ENCODE data around the gene HIPK4. TPM values are rescaled to one million over a fixed set of nuclear protein-coding genes. Genes with fewer than 3 reads are reported as not detected.
"Not testable (repeated sequence)": the region's sequence is repeated elsewhere in the genome, so short reads cannot be mapped to it uniquely, and the experiment has no call there.

Gene HIPK4
- total RNA-seq, 1 donor from 2014 or later = not detected

- intact Hi-C loops (cut with micrococcal nuclease) = loop anchor here (10.0 kb wide), 1 partner anchor 1983 kb away; the partner anchor contains the start of gene MEGF8
Observed at GRCh38 chr19:40341601-40342482, 48.1 kb downstream of the HIPK4 start.

- intact Hi-C loops (cut with micrococcal nuclease) = no loop called here
Observed at GRCh38 chr19:40339018-40339728, 50.8 kb downstream of the HIPK4 start.

GRCh38 chr19:40337594-40337993 lies 52.4 kb downstream of the HIPK4 start:
- intact Hi-C loops (cut with micrococcal nuclease) = no loop called here

- intact Hi-C loops (cut with micrococcal nuclease) = no loop called here
Observed at GRCh38 chr19:40337107-40337506, 52.9 kb downstream of the HIPK4 start.

GRCh38 chr19:40336601-40336900 lies 53.4 kb downstream of the HIPK4 start:
- intact Hi-C loops (cut with micrococcal nuclease) = no loop called here

GRCh38 chr19:40335855-40336600 lies 54.0 kb downstream of the HIPK4 start:
- intact Hi-C loops (cut with micrococcal nuclease) = no loop called here

GRCh38 chr19:40335101-40335500 lies 54.9 kb downstream of the HIPK4 start:
- intact Hi-C loops (cut with micrococcal nuclease) = no loop called here

GRCh38 chr19:40333083-40333482 lies 56.9 kb downstream of the HIPK4 start:
- intact Hi-C loops (cut with micrococcal nuclease) = not testable (repeated sequence)

GRCh38 chr19:40332669-40333068 lies 57.3 kb downstream of the HIPK4 start:
- intact Hi-C loops (cut with micrococcal nuclease) = no loop called here

GRCh38 chr19:40331052-40331451 lies 58.9 kb downstream of the HIPK4 start:
- intact Hi-C loops (cut with micrococcal nuclease) = no loop called here

Other genes with a start within 250 kb of the HIPK4 start
- 16.8 and 21.9 TPM in 2 replicates for gene MAP3K10, start 198.8 kb downstream of the HIPK4 start, total RNA-seq
- not detected in 2 replicates for gene TTC9B, start 171.8 kb downstream of the HIPK4 start, total RNA-seq
- 0.27 and 0.41 TPM in 2 replicates for gene CCNP, start 163.5 kb downstream of the HIPK4 start, total RNA-seq
- gene AKT2, start 104.8 kb downstream of the HIPK4 start, total RNA-seq = 136 and 146 TPM in 2 replicates
- 19.1 and 21.8 TPM in 2 replicates for gene C19orf47, start 41.8 kb downstream of the HIPK4 start, total RNA-seq
- 67.0 and 70.6 TPM in 2 replicates for gene PLD3, start 41.5 kb downstream of the HIPK4 start, total RNA-seq
- gene PRX, start 23.2 kb upstream of the HIPK4 start, total RNA-seq = 0.66 and 0.68 TPM in 2 replicates
- gene SERTAD1, start 35.8 kb upstream of the HIPK4 start, total RNA-seq = 13.9 and 14.3 TPM in 2 replicates
- 11.3 and 17.0 TPM in 2 replicates for gene SERTAD3, start 54.2 kb upstream of the HIPK4 start, total RNA-seq
- gene BLVRB, start 75.6 kb upstream of the HIPK4 start, total RNA-seq = 10.2 and 10.8 TPM in 2 replicates
- gene SPTBN4, start 76.8 kb upstream of the HIPK4 start, total RNA-seq = 0.15 TPM in 2 replicates
- 156 and 166 TPM in 2 replicates for gene SHKBP1, start 186.7 kb upstream of the HIPK4 start, total RNA-seq
- 55.5 and 58.3 TPM in 2 replicates for gene LTBP4, start 211.2 kb upstream of the HIPK4 start, total RNA-seq